Urothelium cell line (cell line): ENCODE data around the gene FAM107A.

Source experiments
- DNase-seq: peaks from one replicate; pipeline ENCODE4 v3.0.0; 2011; ENCODE audit warnings: low spot score, mixed read lengths
- FAIRE-seq: peaks from 2 replicates; lab custom pipeline; 2011; peaks lifted over from hg19 to GRCh38; lab: Jason Lieb, UNC

The FAM107A gene

GRCh38 chr3:58577269-58577821 lies at the start of gene FAM107A:
Gene FAM107A, minus strand, starts transcription at chr3:58577391. Its CDS starts 7,531 bp downstream, at chr3:58569860.
- no peak for DNase-seq
- no peak for FAIRE-seq

GRCh38 chr3:58625196-58625824 lies 48.1 kb upstream of the FAM107A start:
- no peak for DNase-seq
- no peak for FAIRE-seq

GRCh38 chr3:58624550-58624949 lies 47.4 kb upstream of the FAM107A start:
- DNase-seq, result no peak
- FAIRE-seq, result no peak

- no peak for DNase-seq
- no peak for FAIRE-seq
These were observed 46.8 kb upstream of the FAM107A start for GRCh38 chr3:58623961-58624360.

- FAIRE-seq (no peak), DNase-seq (no peak)
These were observed 46.3 kb upstream of the FAM107A start for GRCh38 chr3:58623478-58623877.

GRCh38 chr3:58622892-58623291 lies 45.7 kb upstream of the FAM107A start:
- FAIRE-seq (no peak), DNase-seq (no peak)

GRCh38 chr3:58622436-58622835 lies 45.2 kb upstream of the FAM107A start:
- FAIRE-seq (no peak), DNase-seq (no peak)

- FAIRE-seq (no peak), DNase-seq (no peak)
These were observed 44.1 kb upstream of the FAM107A start for GRCh38 chr3:58621086-58621830.

GRCh38 chr3:58620421-58620820 lies 43.2 kb upstream of the FAM107A start:
- no peak for FAIRE-seq
- no peak for DNase-seq

- FAIRE-seq (no peak), DNase-seq (no peak)
These were observed 40.2 kb upstream of the FAM107A start for GRCh38 chr3:58617338-58617761.

GRCh38 chr3:58613236-58614132 lies 36.3 kb upstream of the FAM107A start:
- DNase-seq (no peak), FAIRE-seq (no peak)

- FAIRE-seq (no peak), DNase-seq (no peak)
These were observed 35.6 kb upstream of the FAM107A start for GRCh38 chr3:58612830-58613229.

- FAIRE-seq (no peak), DNase-seq (no peak)
These were observed 32.8 kb upstream of the FAM107A start for GRCh38 chr3:58609990-58610389.

GRCh38 chr3:58608648-58609047 lies 31.5 kb upstream of the FAM107A start:
- no peak for DNase-seq

GRCh38 chr3:58607816-58608215 lies 30.6 kb upstream of the FAM107A start:
- DNase-seq, result no peak
- no peak for FAIRE-seq

More at GRCh38 chr3:58608648-58609047, 31.5 kb upstream of the FAM107A start:
- FAIRE-seq, result no peak

- no peak for DNase-seq
- no peak for FAIRE-seq
These were observed 29.5 kb upstream of the FAM107A start for GRCh38 chr3:58606693-58607092.

- FAIRE-seq, result no peak
- no peak for DNase-seq
These were observed 26.8 kb upstream of the FAM107A start for GRCh38 chr3:58604031-58604430.

- FAIRE-seq, result no peak
These were observed 26.4 kb upstream of the FAM107A start for GRCh38 chr3:58603606-58604005.

GRCh38 chr3:58597770-58598310 lies 20.6 kb upstream of the FAM107A start:
- FAIRE-seq, result no peak

More at GRCh38 chr3:58603606-58604005, 26.4 kb upstream of the FAM107A start:
- DNase-seq, result no peak

GRCh38 chr3:58596834-58597518 lies 19.8 kb upstream of the FAM107A start:
- FAIRE-seq, result no peak
- DNase-seq, result no peak

More at GRCh38 chr3:58597770-58598310, 20.6 kb upstream of the FAM107A start:
- DNase-seq, result no peak
